H9 (cell line): ENCODE data around the gene DLG2. TPM values are rescaled to one million over a fixed set of nuclear protein-coding genes. Genes with fewer than 3 reads are reported as not detected.

ENCODE experiments used
- DNase-seq: peaks from one replicate; pipeline ENCODE4 v3.0.0-alpha.2; 2017
- H2AFZ ChIP-seq: one replicate; pipeline ENCODE4 v1.6.1; 2013; ENCODE audit warnings: mild to moderate bottlenecking, low read length, control low read depth, moderate library complexity
- H2AK5ac ChIP-seq: 2 replicates; pipeline ENCODE4 v1.6.1; 2013; ENCODE audit warnings: low read length, control low read depth, mixed read lengths; ENCODE audit not compliant: insufficient read length
- H2BK120ac ChIP-seq: one replicate; pipeline ENCODE4 v1.6.1; 2013; ENCODE audit warnings: low read depth, mild to moderate bottlenecking, low read length, control low read depth, inconsistent platforms; ENCODE audit not compliant: poor library complexity, severe bottlenecking
- H2BK12ac ChIP-seq: 2 replicates; pipeline ENCODE4 v1.6.1; 2013; ENCODE audit warnings: low read length, control low read depth, mixed read lengths, low read depth; ENCODE audit not compliant: insufficient read length
- H2BK15ac ChIP-seq: 2 replicates; pipeline ENCODE4 v1.6.1; 2013; ENCODE audit warnings: low read depth, low read length, control low read depth
- H2BK20ac ChIP-seq: one replicate; pipeline ENCODE4 v1.6.1; 2013; ENCODE audit warnings: low read depth, mild to moderate bottlenecking, low read length, control low read depth, inconsistent platforms; ENCODE audit not compliant: poor library complexity, severe bottlenecking
- H2BK5ac ChIP-seq: 2 replicates; pipeline ENCODE4 v1.6.1; 2013; ENCODE audit warnings: low read length, control low read depth, mixed read lengths; ENCODE audit not compliant: insufficient read length
- H3K14ac ChIP-seq: 2 replicates; pipeline ENCODE4 v1.6.1; 2013; ENCODE audit warnings: low read length, control low read depth; ENCODE audit not compliant: insufficient read depth
- H3K18ac ChIP-seq: 2 replicates; pipeline ENCODE4 v1.6.1; 2013; ENCODE audit warnings: low read depth, mild to moderate bottlenecking, mixed read lengths, low read length, control low read depth; ENCODE audit not compliant: insufficient read length
- H3K23ac ChIP-seq: 2 replicates; pipeline ENCODE4 v1.6.1; 2013; ENCODE audit warnings: low read length, control low read depth, mixed read lengths, low read depth; ENCODE audit not compliant: insufficient read length
- H3K23me2 ChIP-seq: 2 replicates; pipeline ENCODE4 v1.6.1; 2013; ENCODE audit warnings: low read depth, mild to moderate bottlenecking, mixed read lengths, low read length, control low read depth; ENCODE audit not compliant: insufficient read length, poor library complexity, severe bottlenecking
- H3K27ac ChIP-seq: 2 replicates; pipeline ENCODE4 v1.5.1; 2013; ENCODE audit warnings: low read length, control low read depth, mixed read lengths, low read depth; ENCODE audit not compliant: insufficient read length
- H3K27me3 ChIP-seq: 2 replicates; pipeline ENCODE4 v1.6.1; 2013; ENCODE audit warnings: low read length, control low read depth, inconsistent platforms; ENCODE audit not compliant: insufficient read depth
- H3K4ac ChIP-seq: 2 replicates; pipeline ENCODE4 v1.6.1; 2013; ENCODE audit warnings: low read depth, mild to moderate bottlenecking, control low read depth, inconsistent platforms, low read length, moderate library complexity
- H3K4me1 ChIP-seq: 2 replicates; pipeline ENCODE4 v1.6.1; 2013; ENCODE audit warnings: low read length, control low read depth, inconsistent platforms; ENCODE audit not compliant: insufficient read depth
- H3K4me2 ChIP-seq: 2 replicates; pipeline ENCODE4 v1.6.1; 2013; ENCODE audit warnings: low read length, control low read depth, mixed read lengths; ENCODE audit not compliant: insufficient read length, insufficient read depth
- H3K56ac ChIP-seq: 2 replicates; pipeline ENCODE4 v1.6.1; 2013; ENCODE audit warnings: low read depth, mild to moderate bottlenecking, mixed read lengths, low read length, control low read depth; ENCODE audit not compliant: insufficient read length
- H3K79me1 ChIP-seq: 2 replicates; pipeline ENCODE4 v1.6.1; 2013; ENCODE audit warnings: low read depth, mild to moderate bottlenecking, moderate library complexity, low read length, control low read depth, inconsistent platforms; ENCODE audit not compliant: insufficient read depth, poor library complexity, severe bottlenecking
- H3K79me2 ChIP-seq: 2 replicates; pipeline ENCODE4 v1.6.1; 2013; ENCODE audit warnings: low read length, control low read depth, inconsistent platforms; ENCODE audit not compliant: insufficient read depth
- H3K9ac ChIP-seq: 2 replicates; pipeline ENCODE4 v1.6.1; 2013; ENCODE audit warnings: low read length, control low read depth, mixed read lengths; ENCODE audit not compliant: insufficient read length; ENCODE audit errors: extremely low read depth
- H3K9me3 ChIP-seq: one replicate; pipeline ENCODE4 v1.6.1; 2013; ENCODE audit warnings: low read depth, low read length, inconsistent platforms; ENCODE audit not compliant: control insufficient read depth
- H3T11ph ChIP-seq: one replicate; pipeline ENCODE4 v1.6.1; 2013; ENCODE audit warnings: mild to moderate bottlenecking, low read length, control low read depth, inconsistent platforms
- H4K20me1 ChIP-seq: one replicate; pipeline ENCODE4 v1.6.1; 2013; ENCODE audit not compliant: control insufficient read depth, insufficient read length, insufficient read depth
- H4K5ac ChIP-seq: 2 replicates; pipeline ENCODE4 v1.6.1; 2013; ENCODE audit warnings: low read depth, mild to moderate bottlenecking, mixed read lengths, low read length, control low read depth; ENCODE audit not compliant: insufficient read length
- H4K8ac ChIP-seq: replicated peaks from 2 replicates; pipeline ENCODE4 v1.6.1; 2013; ENCODE audit warnings: low read length, control low read depth, mixed read lengths, low read depth; ENCODE audit not compliant: insufficient read length
- H4K91ac ChIP-seq: 2 replicates; pipeline ENCODE4 v1.6.1; 2013; ENCODE audit warnings: low read depth, mild to moderate bottlenecking, moderate library complexity, mixed read lengths, low read length, control low read depth; ENCODE audit not compliant: insufficient read length
- H3K27ac Mint-ChIP-seq, 3 experiments: 2 replicates in 2 of 3; 3 replicates in 1 of 3; pipeline ENCODE4 v1.8.0; 2020 to 2021; ENCODE audit warnings: mixed read lengths in 3 of 3, mild to moderate bottlenecking in 1 of 3, moderate library complexity in 1 of 3
- H3K27me3 Mint-ChIP-seq: 2 replicates; pipeline ENCODE4 v1.8.0; 2021; ENCODE audit warnings: low read depth, mild to moderate bottlenecking, moderate library complexity, mixed read lengths
- H3K36me3 Mint-ChIP-seq, 3 experiments: 2 replicates in 2 of 3; 3 replicates in 1 of 3; pipeline ENCODE4 v1.8.0; 2020 to 2021; ENCODE audit warnings: low read depth in 3 of 3, mixed read lengths in 3 of 3; ENCODE audit not compliant: insufficient read depth in 1 of 3
- H3K4me1 Mint-ChIP-seq, 2 experiments: 2 replicates each; pipeline ENCODE4 v1.8.0; 2020; ENCODE audit warnings: mixed read lengths in 2 of 2
- H3K4me3 Mint-ChIP-seq, 2 experiments: 2 replicates in 1 of 2; 3 replicates in 1 of 2; pipeline ENCODE4 v1.8.0; 2020 to 2021; ENCODE audit warnings: mild to moderate bottlenecking in 2 of 2, mixed read lengths in 2 of 2, moderate library complexity in 1 of 2
- H3K9me3 Mint-ChIP-seq, 2 experiments: 2 replicates in 1 of 2; 3 replicates in 1 of 2; pipeline ENCODE4 v1.8.0; 2020; ENCODE audit warnings: mild to moderate bottlenecking in 2 of 2, mixed read lengths in 2 of 2, moderate library complexity in 1 of 2
- total RNA-seq: library from RNA; stranded (reverse); gene quantifications from 2 replicates; pipeline ENCODE4 v1.2.1, GENCODE V29; 2021
- TF ChIP-seq, protein P1 (sequence below): fragments of 200-600 bp; sonication (generic); conservative IDR thresholded peaks from 3 replicates; pipeline ENCODE4 v1.8.0; 2021; ENCODE audit warnings: antibody characterized with exemption, mild to moderate bottlenecking

The DLG2 gene
- total RNA-seq, 1 experiment from 2014 or later: 8.0 TPM

DNA sequence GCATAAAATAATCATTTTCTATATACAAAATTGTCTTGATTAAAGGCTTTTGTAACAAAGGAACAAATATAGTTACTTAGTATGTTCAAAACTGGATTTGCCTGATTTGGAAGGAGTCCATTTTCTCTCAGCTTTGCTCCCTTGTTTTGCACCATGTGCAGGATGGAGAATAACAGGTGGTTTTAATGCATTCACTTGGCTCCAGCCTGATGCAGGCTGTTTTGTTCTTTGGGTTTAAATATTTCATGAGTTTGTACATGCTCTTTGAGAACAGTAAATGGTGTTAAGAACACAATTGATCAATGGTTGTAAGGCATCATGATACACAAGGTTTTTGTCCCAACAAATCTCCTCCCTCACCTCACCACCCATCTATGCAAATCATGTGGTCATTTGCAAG is 1454.1 kb downstream of the DLG2 start:
- Histone ChIP-seq H3K27ac (no peak overlapping the region), H4K20me1 (no peaks in the 10 kb centered on the region), H3K14ac (no peak overlapping the region), H3K79me2 (no peaks in the 10 kb centered on the region), H3K18ac (no peak overlapping the region), H3K27me3 (no peaks in the 10 kb centered on the region), H4K91ac (no peak overlapping the region), H3K56ac (no peak overlapping the region), H3K4me1 (no peaks in the 10 kb centered on the region), H4K5ac (no peak overlapping the region), H3T11ph (no peak overlapping the region), H2BK120ac (no peak overlapping the region), H2BK5ac (no peak overlapping the region), H3K4ac (no peak overlapping the region), H2AK5ac (no peak overlapping the region), H3K23ac (no peak overlapping the region), H2BK12ac (no peak overlapping the region), H3K23me2 (no peaks in the 10 kb centered on the region), H2BK20ac (no peak overlapping the region), H4K8ac (no peak overlapping the region), H2BK15ac (no peak overlapping the region), H3K9me3 (no peaks in the 10 kb centered on the region), H3K79me1 (no peaks in the 10 kb centered on the region), H3K4me2 (no peak overlapping the region), H2AFZ (no peak overlapping the region), H3K9ac (no peak overlapping the region)
- Mint-ChIP-seq H3K36me3 (no peaks in the 10 kb centered on the region), H3K27ac (no peak overlapping the region), H3K4me1 (peaks cover 0 to 2% of the 10 kb centered on the region in 2 experiments; a peak in 1 of 4 replicates), H3K9me3 (no peaks in the 10 kb centered on the region), H3K27me3 (no peaks in the 10 kb centered on the region), H3K4me3 (no peak overlapping the region)
- DNase-seq: no peak
- TF ChIP-seq, protein P1, sequence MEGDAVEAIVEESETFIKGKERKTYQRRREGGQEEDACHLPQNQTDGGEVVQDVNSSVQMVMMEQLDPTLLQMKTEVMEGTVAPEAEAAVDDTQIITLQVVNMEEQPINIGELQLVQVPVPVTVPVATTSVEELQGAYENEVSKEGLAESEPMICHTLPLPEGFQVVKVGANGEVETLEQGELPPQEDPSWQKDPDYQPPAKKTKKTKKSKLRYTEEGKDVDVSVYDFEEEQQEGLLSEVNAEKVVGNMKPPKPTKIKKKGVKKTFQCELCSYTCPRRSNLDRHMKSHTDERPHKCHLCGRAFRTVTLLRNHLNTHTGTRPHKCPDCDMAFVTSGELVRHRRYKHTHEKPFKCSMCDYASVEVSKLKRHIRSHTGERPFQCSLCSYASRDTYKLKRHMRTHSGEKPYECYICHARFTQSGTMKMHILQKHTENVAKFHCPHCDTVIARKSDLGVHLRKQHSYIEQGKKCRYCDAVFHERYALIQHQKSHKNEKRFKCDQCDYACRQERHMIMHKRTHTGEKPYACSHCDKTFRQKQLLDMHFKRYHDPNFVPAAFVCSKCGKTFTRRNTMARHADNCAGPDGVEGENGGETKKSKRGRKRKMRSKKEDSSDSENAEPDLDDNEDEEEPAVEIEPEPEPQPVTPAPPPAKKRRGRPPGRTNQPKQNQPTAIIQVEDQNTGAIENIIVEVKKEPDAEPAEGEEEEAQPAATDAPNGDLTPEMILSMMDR: no peak
